NCI-H146 treated with DMSO at 0.1 percent for 48 hours (cell line): ENCODE results near the gene TMEM238.

Source experiments
- DNase-seq: peaks from one replicate; lab custom pipeline; 2025; ENCODE audit not compliant: unreplicated experiment; lab: John Stamatoyannopoulos, UW

Gene TMEM238

GRCh38 chr19:55358943-55359908 is 24.9 kb downstream of the TMEM238 start:
- no peak for DNase-seq

- DNase-seq, result no peak
These were observed 25.6 kb downstream of the TMEM238 start for GRCh38 chr19:55358493-55358892.

GRCh38 chr19:55355213-55355821 is 28.8 kb downstream of the TMEM238 start:
- DNase-seq, result peak; percentile 23

- no peak for DNase-seq
These were observed 29.3 kb downstream of the TMEM238 start, which contains the start of gene COX6B2 for GRCh38 chr19:55354698-55355212. COX6B2 (minus strand) TSS chr19:55354719; CDS start chr19:55354521, 198 bp downstream.

- peak; percentile 42 for DNase-seq
These were observed 30.0 kb downstream of the TMEM238 start for GRCh38 chr19:55353803-55354697.

- no peak for DNase-seq
These were observed 30.7 kb downstream of the TMEM238 start for GRCh38 chr19:55353356-55353802.

GRCh38 chr19:55352549-55353145 is 31.4 kb downstream of the TMEM238 start:
- DNase-seq, result no peak

- no peak for DNase-seq
These were observed 32.1 kb downstream of the TMEM238 start for GRCh38 chr19:55352040-55352439.

GRCh38 chr19:55350620-55351315 is 33.3 kb downstream of the TMEM238 start:
- DNase-seq, result no peak

- no peak for DNase-seq
These were observed 35.6 kb downstream of the TMEM238 start for GRCh38 chr19:55348317-55349034.

- DNase-seq, result no peak
These were observed 36.6 kb downstream of the TMEM238 start for GRCh38 chr19:55347442-55348009.

GRCh38 chr19:55346725-55347441 is 37.2 kb downstream of the TMEM238 start:
- no peak for DNase-seq

GRCh38 chr19:55345818-55346724 is 38.0 kb downstream of the TMEM238 start:
- no peak for DNase-seq

- no peak for DNase-seq
These were observed 38.8 kb downstream of the TMEM238 start for GRCh38 chr19:55345101-55345817.

- DNase-seq, result no peak
These were observed 39.6 kb downstream of the TMEM238 start for GRCh38 chr19:55344444-55344843.
